GM23338 (cell line): ENCODE measurements around the gene UNK. TPM values are rescaled to one million over a fixed set of nuclear protein-coding genes. Genes with fewer than 3 reads are reported as not detected.

Experiments used
- ATAC-seq: fragments of 200-7000 bp; cut with Tn5 transposase; 3 replicates; pipeline ENCODE4 v1.9.1; 2020
- DNase-seq: peaks from one replicate; pipeline ENCODE4 v3.0.0-alpha.2; 2015; ENCODE audit warnings: low spot score
- H2AFZ ChIP-seq: fragments of 200-600 bp; sonication (generic); 2 replicates; pipeline ENCODE4 v1.8.0; 2016; ENCODE audit warnings: antibody characterized with exemption, mild to moderate bottlenecking, moderate library complexity
- H3F3A ChIP-seq: fragments of 200-600 bp; sonication (generic); replicated peaks from 2 replicates; pipeline ENCODE4 v1.8.0; 2017; ENCODE audit warnings: antibody characterized with exemption, mixed run types, low read depth
- H3K27ac ChIP-seq: fragments of 200-600 bp; sonication (generic); 2 replicates; pipeline ENCODE4 v1.6.1; 2016; ENCODE audit warnings: low read depth
- H3K27me3 ChIP-seq: fragments of 200-600 bp; sonication (generic); 2 replicates; pipeline ENCODE4 v1.8.0; 2016; ENCODE audit warnings: mild to moderate bottlenecking, mixed run types, moderate library complexity; ENCODE audit not compliant: insufficient read depth
- H3K36me3 ChIP-seq: fragments of 200-600 bp; sonication (generic); 2 replicates; pipeline ENCODE4 v1.8.0; 2016; ENCODE audit warnings: mild to moderate bottlenecking; ENCODE audit not compliant: insufficient read depth
- H3K4me1 ChIP-seq: fragments of 200-600 bp; sonication (generic); 2 replicates; pipeline ENCODE4 v1.8.0; 2016; ENCODE audit warnings: mild to moderate bottlenecking, moderate library complexity; ENCODE audit not compliant: insufficient read depth
- H3K4me2 ChIP-seq: fragments of 200-600 bp; sonication (generic); 2 replicates; pipeline ENCODE4 v1.7.1; 2017; ENCODE audit warnings: mixed run types
- H3K4me3 ChIP-seq: fragments of 200-600 bp; sonication (generic); 2 replicates; pipeline ENCODE4 v1.6.1; 2016; ENCODE audit warnings: mixed run types
- H3K79me2 ChIP-seq: fragments of 200-600 bp; sonication (generic); replicated peaks from 2 replicates; pipeline ENCODE4 v1.8.0; 2017; ENCODE audit warnings: mild to moderate bottlenecking; ENCODE audit not compliant: insufficient read depth
- H3K9me2 ChIP-seq: fragments of 200-600 bp; sonication (generic); 2 replicates; pipeline ENCODE4 v1.8.0; 2017; ENCODE audit not compliant: insufficient read depth
- H4K20me1 ChIP-seq: fragments of 200-600 bp; sonication (generic); replicated peaks from 2 replicates; pipeline ENCODE4 v1.8.0; 2017; ENCODE audit warnings: mild to moderate bottlenecking; ENCODE audit not compliant: insufficient read depth
- H3K27ac Mint-ChIP-seq: 2 replicates; pipeline ENCODE4 v1.8.0; 2020; ENCODE audit warnings: inconsistent platforms, mild to moderate bottlenecking, moderate library complexity, mixed read lengths
- H3K27me3 Mint-ChIP-seq: 3 replicates; pipeline ENCODE4 v1.8.0; 2022; ENCODE audit warnings: low read depth, mild to moderate bottlenecking, moderate library complexity, mixed read lengths, inconsistent platforms; ENCODE audit not compliant: insufficient read depth, poor library complexity
- H3K36me3 Mint-ChIP-seq: 3 replicates; pipeline ENCODE4 v1.8.0; 2021; ENCODE audit warnings: low read depth, mild to moderate bottlenecking, inconsistent platforms, moderate library complexity, mixed read lengths
- H3K4me1 Mint-ChIP-seq: 3 replicates; pipeline ENCODE4 v1.8.0; 2020; ENCODE audit warnings: mild to moderate bottlenecking, inconsistent platforms, mixed read lengths
- H3K4me3 Mint-ChIP-seq: 3 replicates; pipeline ENCODE4 v1.8.0; 2021; ENCODE audit warnings: moderate library complexity, mild to moderate bottlenecking, inconsistent platforms, mixed read lengths
- H3K9me3 Mint-ChIP-seq: 3 replicates; pipeline ENCODE4 v1.8.0; 2020; ENCODE audit warnings: moderate library complexity, mild to moderate bottlenecking, inconsistent platforms, mixed read lengths
- CREB1 ChIP-seq: fragments of 250-450 bp; sonication (Bioruptor Pico); IDR thresholded peaks from 2 replicates; pipeline ENCODE4 v1.5.0; 2020; ENCODE audit warnings: low read depth, mild to moderate bottlenecking, moderate library complexity
- EZH2 ChIP-seq: fragments of 200-600 bp; sonication (generic); IDR thresholded peaks from one replicate; pipeline ENCODE4 v1.8.0; 2017; ENCODE audit warnings: antibody characterized with exemption, mild to moderate bottlenecking, low read depth; ENCODE audit not compliant: unreplicated experiment
- EZH2phosphoT487 ChIP-seq: fragments of 200-600 bp; sonication (generic); IDR thresholded peaks from one replicate; pipeline ENCODE4 v1.8.1; 2018; ENCODE audit warnings: antibody characterized with exemption; ENCODE audit not compliant: unreplicated experiment
- JUNB ChIP-seq: IDR thresholded peaks from one replicate; pipeline ENCODE4 v1.6.1; 2016; ENCODE audit warnings: antibody characterized with exemption; ENCODE audit not compliant: unreplicated experiment
- NANOG ChIP-seq: IDR thresholded peaks from 2 replicates; pipeline ENCODE4 v1.6.1; 2016; ENCODE audit warnings: antibody characterized with exemption, borderline replicate concordance
- POLR2AphosphoS5 ChIP-seq: IDR thresholded peaks from 2 replicates; pipeline ENCODE4 v1.6.1; 2016; ENCODE audit warnings: antibody characterized with exemption, low read depth
- STAT1 ChIP-seq: IDR thresholded peaks from one replicate; pipeline ENCODE4 v1.6.1; 2016; ENCODE audit warnings: antibody characterized with exemption; ENCODE audit not compliant: unreplicated experiment
- ZNF331 ChIP-seq: fragments of 250-450 bp; sonication (Bioruptor Pico); IDR thresholded peaks from 2 replicates; pipeline ENCODE4 v1.5.0; 2020; ENCODE audit warnings: low read depth, mild to moderate bottlenecking, moderate library complexity
- ZNF462 ChIP-seq: fragments of 250-450 bp; sonication (Bioruptor Pico); IDR thresholded peaks from 2 replicates; pipeline ENCODE4 v1.5.0; 2020; ENCODE audit warnings: mild to moderate bottlenecking, moderate library complexity
- polyA plus RNA-seq: library from polyadenylated mRNA; unstranded; fragments of >200 nt; fragmentation: Nextera tagmentation; extraction: Ambion mirVana; gene quantifications from 2 replicates; pipeline ENCODE4 v1.2.1, GENCODE V29; 2016
- total RNA-seq: library from RNA; depleted of rRNA; stranded (reverse); fragments of >200 nt; shearing (Covaris generic); gene quantifications from 2 replicates; pipeline ENCODE4 v1.2.3, GENCODE V29; 2014
- TF ChIP-seq, protein P1 (sequence below): IDR thresholded peaks from 2 replicates; pipeline ENCODE4 v1.6.1; 2016; ENCODE audit warnings: antibody characterized with exemption
- TF ChIP-seq, protein P2 (sequence below): IDR thresholded peaks from one replicate; pipeline ENCODE4 v1.6.1; 2018; ENCODE audit warnings: antibody characterized with exemption; ENCODE audit not compliant: unreplicated experiment
- TF ChIP-seq, protein P3 (sequence below), 2 experiments: fragments of 200-600 bp in 1 of 2; sonication (generic) in 1 of 2; conservative IDR thresholded peaks; 2 replicates each; pipeline versions ENCODE4 v1.5.1 to v1.6.1; 2016 to 2017; ENCODE audit warnings: antibody characterized with exemption in 2 of 2, low read depth in 2 of 2, mild to moderate bottlenecking in 2 of 2, moderate library complexity in 1 of 2

The UNK gene
- total and polyA plus RNA-seq, 2 experiments from 2014 or later: 21.8 to 65.2 TPM

DNA sequence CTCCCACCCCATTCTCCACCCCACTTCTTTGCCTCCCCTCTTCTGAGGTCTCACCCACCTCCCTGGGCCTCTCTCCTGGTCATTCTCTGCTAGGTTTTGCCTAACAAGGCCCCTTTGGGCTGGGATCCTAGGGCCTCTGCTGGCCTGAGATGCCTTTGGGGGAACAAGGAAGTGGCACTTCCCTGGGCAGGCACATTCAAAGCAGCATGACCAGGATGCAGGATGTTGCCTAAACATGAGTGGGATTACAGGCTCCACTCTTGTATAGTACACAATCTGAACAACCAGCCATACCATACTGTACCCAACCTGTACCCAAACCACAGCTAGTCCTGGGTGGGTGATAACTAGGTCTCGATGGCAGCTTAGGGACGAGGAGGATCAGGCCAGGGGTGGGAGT is 28.6 kb upstream of the UNK start:
- Histone ChIP-seq H3F3A (peaks cover 4% of the 10 kb centered on the region; the same call in 1 of the 2 replicates), H3K27ac (no peak overlapping the region), H3K4me3 (no peak overlapping the region), H3K9me2 (no peaks in the 10 kb centered on the region), H3K4me1 (no peaks in the 10 kb centered on the region), H3K4me2 (no peak overlapping the region), H2AFZ (no peak overlapping the region), H3K79me2 (no peaks in the 10 kb centered on the region), H3K27me3 (no peaks in the 10 kb centered on the region), H4K20me1 (no peaks in the 10 kb centered on the region), H3K36me3 (no peaks in the 10 kb centered on the region)
- Mint-ChIP-seq H3K4me1 (peaks cover 13% of the 10 kb centered on the region), H3K27me3 (peaks cover 17% of the 10 kb centered on the region), H3K27ac (no peak overlapping the region), H3K36me3 (no peaks in the 10 kb centered on the region), H3K9me3 (no peaks in the 10 kb centered on the region), H3K4me3 (no peak overlapping the region)
- ATAC-seq (no peak), DNase-seq (no peak)
- TF ChIP-seq POLR2AphosphoS5 (no peak), ZNF462 (no peak), EZH2phosphoT487 (no peak), STAT1 (no peak), ZNF331 (CRISPR knock-in tag) (no peak), CREB1 (CRISPR knock-in tag) (no peak), EZH2 (no peak), JUNB (no peak), NANOG (no peak)
- TF ChIP-seq, protein P1, sequence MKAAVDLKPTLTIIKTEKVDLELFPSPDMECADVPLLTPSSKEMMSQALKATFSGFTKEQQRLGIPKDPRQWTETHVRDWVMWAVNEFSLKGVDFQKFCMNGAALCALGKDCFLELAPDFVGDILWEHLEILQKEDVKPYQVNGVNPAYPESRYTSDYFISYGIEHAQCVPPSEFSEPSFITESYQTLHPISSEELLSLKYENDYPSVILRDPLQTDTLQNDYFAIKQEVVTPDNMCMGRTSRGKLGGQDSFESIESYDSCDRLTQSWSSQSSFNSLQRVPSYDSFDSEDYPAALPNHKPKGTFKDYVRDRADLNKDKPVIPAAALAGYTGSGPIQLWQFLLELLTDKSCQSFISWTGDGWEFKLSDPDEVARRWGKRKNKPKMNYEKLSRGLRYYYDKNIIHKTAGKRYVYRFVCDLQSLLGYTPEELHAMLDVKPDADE: no peak
- TF ChIP-seq, protein P2, sequence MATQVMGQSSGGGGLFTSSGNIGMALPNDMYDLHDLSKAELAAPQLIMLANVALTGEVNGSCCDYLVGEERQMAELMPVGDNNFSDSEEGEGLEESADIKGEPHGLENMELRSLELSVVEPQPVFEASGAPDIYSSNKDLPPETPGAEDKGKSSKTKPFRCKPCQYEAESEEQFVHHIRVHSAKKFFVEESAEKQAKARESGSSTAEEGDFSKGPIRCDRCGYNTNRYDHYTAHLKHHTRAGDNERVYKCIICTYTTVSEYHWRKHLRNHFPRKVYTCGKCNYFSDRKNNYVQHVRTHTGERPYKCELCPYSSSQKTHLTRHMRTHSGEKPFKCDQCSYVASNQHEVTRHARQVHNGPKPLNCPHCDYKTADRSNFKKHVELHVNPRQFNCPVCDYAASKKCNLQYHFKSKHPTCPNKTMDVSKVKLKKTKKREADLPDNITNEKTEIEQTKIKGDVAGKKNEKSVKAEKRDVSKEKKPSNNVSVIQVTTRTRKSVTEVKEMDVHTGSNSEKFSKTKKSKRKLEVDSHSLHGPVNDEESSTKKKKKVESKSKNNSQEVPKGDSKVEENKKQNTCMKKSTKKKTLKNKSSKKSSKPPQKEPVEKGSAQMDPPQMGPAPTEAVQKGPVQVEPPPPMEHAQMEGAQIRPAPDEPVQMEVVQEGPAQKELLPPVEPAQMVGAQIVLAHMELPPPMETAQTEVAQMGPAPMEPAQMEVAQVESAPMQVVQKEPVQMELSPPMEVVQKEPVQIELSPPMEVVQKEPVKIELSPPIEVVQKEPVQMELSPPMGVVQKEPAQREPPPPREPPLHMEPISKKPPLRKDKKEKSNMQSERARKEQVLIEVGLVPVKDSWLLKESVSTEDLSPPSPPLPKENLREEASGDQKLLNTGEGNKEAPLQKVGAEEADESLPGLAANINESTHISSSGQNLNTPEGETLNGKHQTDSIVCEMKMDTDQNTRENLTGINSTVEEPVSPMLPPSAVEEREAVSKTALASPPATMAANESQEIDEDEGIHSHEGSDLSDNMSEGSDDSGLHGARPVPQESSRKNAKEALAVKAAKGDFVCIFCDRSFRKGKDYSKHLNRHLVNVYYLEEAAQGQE: no peak
- TF ChIP-seq, protein P3, sequence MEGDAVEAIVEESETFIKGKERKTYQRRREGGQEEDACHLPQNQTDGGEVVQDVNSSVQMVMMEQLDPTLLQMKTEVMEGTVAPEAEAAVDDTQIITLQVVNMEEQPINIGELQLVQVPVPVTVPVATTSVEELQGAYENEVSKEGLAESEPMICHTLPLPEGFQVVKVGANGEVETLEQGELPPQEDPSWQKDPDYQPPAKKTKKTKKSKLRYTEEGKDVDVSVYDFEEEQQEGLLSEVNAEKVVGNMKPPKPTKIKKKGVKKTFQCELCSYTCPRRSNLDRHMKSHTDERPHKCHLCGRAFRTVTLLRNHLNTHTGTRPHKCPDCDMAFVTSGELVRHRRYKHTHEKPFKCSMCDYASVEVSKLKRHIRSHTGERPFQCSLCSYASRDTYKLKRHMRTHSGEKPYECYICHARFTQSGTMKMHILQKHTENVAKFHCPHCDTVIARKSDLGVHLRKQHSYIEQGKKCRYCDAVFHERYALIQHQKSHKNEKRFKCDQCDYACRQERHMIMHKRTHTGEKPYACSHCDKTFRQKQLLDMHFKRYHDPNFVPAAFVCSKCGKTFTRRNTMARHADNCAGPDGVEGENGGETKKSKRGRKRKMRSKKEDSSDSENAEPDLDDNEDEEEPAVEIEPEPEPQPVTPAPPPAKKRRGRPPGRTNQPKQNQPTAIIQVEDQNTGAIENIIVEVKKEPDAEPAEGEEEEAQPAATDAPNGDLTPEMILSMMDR (conservative IDR thresholded peaks at IDR 0.05; ENCODE audit: low read depth in 2 of 2): no peak
